Panc1 (cell line): ENCODE data around the gene SAMD11. TPM values are rescaled to one million over a fixed set of nuclear protein-coding genes. Genes with fewer than 3 reads are reported as not detected.

Experiments
- ATAC-seq: fragments of 200-7000 bp; cut with Tn5 transposase; 2 replicates; pipeline ENCODE4 v1.9.1; 2020; ENCODE audit warnings: mild to moderate bottlenecking, moderate library complexity
- BruUV-seq: library from RNA; stranded (reverse); fragments of 400-500 nt; replicated peaks from 2 replicates; lab custom pipeline; 2021; lab: Mats Ljungman, UMichigan
- CTCF ChIA-PET: fragments of 300-600 bp; sonication (Branson Sonifier 250); formaldehyde crosslinking; loops from one replicate; lab custom pipeline; 2022; ENCODE audit warnings: antibody characterized with exemption; lab: Charles Lee
- POLR2A ChIA-PET: fragments of 300-600 bp; sonication (Branson Sonifier 250); formaldehyde crosslinking; loops from one replicate; lab custom pipeline; 2022; ENCODE audit warnings: antibody characterized with exemption; lab: Charles Lee
- DNase-seq: peaks from one replicate; pipeline ENCODE4 v3.0.0-alpha.2; 2010; ENCODE audit warnings: low read depth, low spot score
- H3K27ac ChIP-seq: 2 replicates; pipeline ENCODE4 v1.5.1; 2011; ENCODE audit warnings: mild to moderate bottlenecking, low read length, inconsistent platforms
- H3K27me3 ChIP-seq: fragments of 200-500 bp; sonication (Bioruptor generic); 2 replicates; pipeline ENCODE4 v1.6.0; 2014; ENCODE audit warnings: low read length, inconsistent platforms; ENCODE audit not compliant: control insufficient read depth, insufficient read depth
- H3K36me3 ChIP-seq: fragments of 200-500 bp; sonication (Bioruptor generic); 2 replicates; pipeline ENCODE4 v1.5.1; 2014; ENCODE audit warnings: inconsistent platforms, mild to moderate bottlenecking, low read length, moderate library complexity; ENCODE audit not compliant: control insufficient read depth, insufficient read depth
- H3K4me1 ChIP-seq: 2 replicates; pipeline ENCODE4 v1.5.1; 2011; ENCODE audit warnings: inconsistent platforms, mild to moderate bottlenecking, low read length, moderate library complexity; ENCODE audit not compliant: control insufficient read depth, insufficient read depth
- H3K4me3 ChIP-seq, 2 experiments: 2 replicates each; pipeline ENCODE4 v1.5.1; 2011 to 2012; ENCODE audit warnings: low read depth in 2 of 2, low read length in 2 of 2, mild to moderate bottlenecking in 2 of 2, inconsistent platforms in 1 of 2, moderate library complexity in 1 of 2
- H3K9me3 ChIP-seq: fragments of 200-500 bp; sonication (Bioruptor generic); 2 replicates; pipeline ENCODE4 v1.5.1; 2014; ENCODE audit warnings: low read depth, mild to moderate bottlenecking, inconsistent platforms, low read length, moderate library complexity; ENCODE audit not compliant: control insufficient read depth, insufficient read depth
- POLR2AphosphoS5 ChIP-seq: IDR thresholded peaks from 2 replicates; pipeline ENCODE4 v1.6.1; 2012; ENCODE audit warnings: mild to moderate bottlenecking, low read depth, low read length, moderate library complexity
- SIN3A ChIP-seq: IDR thresholded peaks from 2 replicates; pipeline ENCODE4 v1.6.1; 2012; ENCODE audit warnings: low read depth, mild to moderate bottlenecking, low read length, moderate library complexity, borderline replicate concordance; ENCODE audit not compliant: insufficient read depth
- TCF7L2 ChIP-seq: IDR thresholded peaks from 2 replicates; pipeline ENCODE4 v1.6.1; 2011; ENCODE audit warnings: mild to moderate bottlenecking, low read depth, low read length, inconsistent platforms
- in situ Hi-C: cut with HindIII; loops from 2 replicates; pipeline ENCODE4 v1.10.0; 2016; ENCODE audit warnings: low sequenced_read_pairs, low pct_unique_long_range_greater_than_20kb
- intact Hi-C: fragments of 100-400 bp; cut with micrococcal nuclease; formaldehyde crosslinking; loops from one replicate; pipeline ENCODE4 v1.10.0; 2022; ENCODE audit not compliant: unreplicated experiment
- total RNA-seq: library from RNA; stranded (reverse); gene quantifications from one replicate; pipeline ENCODE4 v1.2.1, GENCODE V29; 2021; ENCODE audit not compliant: unreplicated experiment
- TF ChIP-seq, protein P1 (sequence below), 2 experiments: IDR thresholded peaks; 2 replicates each; pipeline ENCODE4 v1.6.1; 2011 to 2012; ENCODE audit warnings: low read depth in 2 of 2, control low read depth in 1 of 2, low read length in 1 of 2, mild to moderate bottlenecking in 1 of 2, moderate library complexity in 1 of 2; ENCODE audit not compliant: insufficient read depth in 1 of 2
- TF ChIP-seq, protein P2 (sequence below): fragments of 450-650 bp; IDR thresholded peaks from 2 replicates; pipeline ENCODE4 v1.5.1; 2017; ENCODE audit warnings: mild to moderate bottlenecking

The SAMD11 gene
- total RNA-seq, 1 experiment from 2014 or later = 51.8 TPM

DNA sequence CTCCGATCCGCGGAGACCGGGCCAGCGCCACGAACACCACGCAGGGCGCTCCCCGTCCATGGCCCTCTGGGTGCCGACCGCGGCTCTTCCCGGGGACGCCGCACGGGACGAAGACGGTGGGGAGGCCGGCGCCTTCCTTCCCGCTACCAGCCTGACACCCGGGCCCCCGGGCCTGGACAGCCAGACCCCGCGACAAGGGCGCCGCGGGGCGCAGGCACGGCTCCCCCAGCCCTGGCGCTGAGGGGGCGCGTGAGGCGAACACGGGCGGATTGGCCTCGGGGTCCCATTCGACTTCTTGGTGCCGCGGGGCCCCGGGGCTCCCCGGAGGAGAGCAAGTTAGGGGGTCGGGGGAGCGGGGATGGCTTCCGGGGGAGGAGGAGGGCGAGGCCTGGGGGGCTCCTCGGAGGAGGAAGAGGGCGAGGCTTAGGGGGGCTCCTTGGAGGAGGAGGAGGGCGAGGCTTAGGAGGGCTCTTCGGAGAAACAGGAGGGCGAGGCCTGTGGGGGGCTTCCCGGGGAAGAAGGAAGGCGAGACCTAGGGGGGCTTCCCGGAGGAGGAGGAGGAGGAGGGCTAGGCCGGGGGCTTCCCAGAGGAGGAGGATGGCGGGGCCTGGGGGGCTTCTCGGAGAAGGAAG lies 36.1 kb downstream of the SAMD11 start:
- BruUV-seq = no TSS peak
- H3K27ac ChIP-seq = peak overlapping the region; percentile 71
- CTCF ChIA-PET = interaction anchor here (0.6 kb wide), 1 partner anchor 17 kb away, joined by 3 read pairs; no protein-coding TSS in a partner anchor
- H3K36me3 ChIP-seq = peaks cover 15% of the 10 kb centered on the region
- peak overlapping the region; percentile 50 to 99 for H3K4me3 ChIP-seq
- in situ Hi-C loops (no loop called here), intact Hi-C loops (no loop called here)
- DNase-seq = no peak
- H3K27me3 ChIP-seq = no peaks in the 10 kb centered on the region
- TF ChIP-seq POLR2AphosphoS5 = no peak
- TF ChIP-seq TCF7L2 = no peak
- TF ChIP-seq, protein P1, sequence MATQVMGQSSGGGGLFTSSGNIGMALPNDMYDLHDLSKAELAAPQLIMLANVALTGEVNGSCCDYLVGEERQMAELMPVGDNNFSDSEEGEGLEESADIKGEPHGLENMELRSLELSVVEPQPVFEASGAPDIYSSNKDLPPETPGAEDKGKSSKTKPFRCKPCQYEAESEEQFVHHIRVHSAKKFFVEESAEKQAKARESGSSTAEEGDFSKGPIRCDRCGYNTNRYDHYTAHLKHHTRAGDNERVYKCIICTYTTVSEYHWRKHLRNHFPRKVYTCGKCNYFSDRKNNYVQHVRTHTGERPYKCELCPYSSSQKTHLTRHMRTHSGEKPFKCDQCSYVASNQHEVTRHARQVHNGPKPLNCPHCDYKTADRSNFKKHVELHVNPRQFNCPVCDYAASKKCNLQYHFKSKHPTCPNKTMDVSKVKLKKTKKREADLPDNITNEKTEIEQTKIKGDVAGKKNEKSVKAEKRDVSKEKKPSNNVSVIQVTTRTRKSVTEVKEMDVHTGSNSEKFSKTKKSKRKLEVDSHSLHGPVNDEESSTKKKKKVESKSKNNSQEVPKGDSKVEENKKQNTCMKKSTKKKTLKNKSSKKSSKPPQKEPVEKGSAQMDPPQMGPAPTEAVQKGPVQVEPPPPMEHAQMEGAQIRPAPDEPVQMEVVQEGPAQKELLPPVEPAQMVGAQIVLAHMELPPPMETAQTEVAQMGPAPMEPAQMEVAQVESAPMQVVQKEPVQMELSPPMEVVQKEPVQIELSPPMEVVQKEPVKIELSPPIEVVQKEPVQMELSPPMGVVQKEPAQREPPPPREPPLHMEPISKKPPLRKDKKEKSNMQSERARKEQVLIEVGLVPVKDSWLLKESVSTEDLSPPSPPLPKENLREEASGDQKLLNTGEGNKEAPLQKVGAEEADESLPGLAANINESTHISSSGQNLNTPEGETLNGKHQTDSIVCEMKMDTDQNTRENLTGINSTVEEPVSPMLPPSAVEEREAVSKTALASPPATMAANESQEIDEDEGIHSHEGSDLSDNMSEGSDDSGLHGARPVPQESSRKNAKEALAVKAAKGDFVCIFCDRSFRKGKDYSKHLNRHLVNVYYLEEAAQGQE (IDR thresholded peaks at IDR 0.05; ENCODE audit: insufficient read depth in 1 of 2, low read depth in 2 of 2, low read length in 1 of 2) = no peak
- TF ChIP-seq, protein P2, sequence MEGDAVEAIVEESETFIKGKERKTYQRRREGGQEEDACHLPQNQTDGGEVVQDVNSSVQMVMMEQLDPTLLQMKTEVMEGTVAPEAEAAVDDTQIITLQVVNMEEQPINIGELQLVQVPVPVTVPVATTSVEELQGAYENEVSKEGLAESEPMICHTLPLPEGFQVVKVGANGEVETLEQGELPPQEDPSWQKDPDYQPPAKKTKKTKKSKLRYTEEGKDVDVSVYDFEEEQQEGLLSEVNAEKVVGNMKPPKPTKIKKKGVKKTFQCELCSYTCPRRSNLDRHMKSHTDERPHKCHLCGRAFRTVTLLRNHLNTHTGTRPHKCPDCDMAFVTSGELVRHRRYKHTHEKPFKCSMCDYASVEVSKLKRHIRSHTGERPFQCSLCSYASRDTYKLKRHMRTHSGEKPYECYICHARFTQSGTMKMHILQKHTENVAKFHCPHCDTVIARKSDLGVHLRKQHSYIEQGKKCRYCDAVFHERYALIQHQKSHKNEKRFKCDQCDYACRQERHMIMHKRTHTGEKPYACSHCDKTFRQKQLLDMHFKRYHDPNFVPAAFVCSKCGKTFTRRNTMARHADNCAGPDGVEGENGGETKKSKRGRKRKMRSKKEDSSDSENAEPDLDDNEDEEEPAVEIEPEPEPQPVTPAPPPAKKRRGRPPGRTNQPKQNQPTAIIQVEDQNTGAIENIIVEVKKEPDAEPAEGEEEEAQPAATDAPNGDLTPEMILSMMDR = no peak
- no peak for TF ChIP-seq SIN3A
- H3K9me3 ChIP-seq = no peaks in the 10 kb centered on the region
- peaks cover 7% of the 10 kb centered on the region for H3K4me1 ChIP-seq
- peak; percentile 8 for ATAC-seq
- POLR2A ChIA-PET = no interaction called here

DNA sequence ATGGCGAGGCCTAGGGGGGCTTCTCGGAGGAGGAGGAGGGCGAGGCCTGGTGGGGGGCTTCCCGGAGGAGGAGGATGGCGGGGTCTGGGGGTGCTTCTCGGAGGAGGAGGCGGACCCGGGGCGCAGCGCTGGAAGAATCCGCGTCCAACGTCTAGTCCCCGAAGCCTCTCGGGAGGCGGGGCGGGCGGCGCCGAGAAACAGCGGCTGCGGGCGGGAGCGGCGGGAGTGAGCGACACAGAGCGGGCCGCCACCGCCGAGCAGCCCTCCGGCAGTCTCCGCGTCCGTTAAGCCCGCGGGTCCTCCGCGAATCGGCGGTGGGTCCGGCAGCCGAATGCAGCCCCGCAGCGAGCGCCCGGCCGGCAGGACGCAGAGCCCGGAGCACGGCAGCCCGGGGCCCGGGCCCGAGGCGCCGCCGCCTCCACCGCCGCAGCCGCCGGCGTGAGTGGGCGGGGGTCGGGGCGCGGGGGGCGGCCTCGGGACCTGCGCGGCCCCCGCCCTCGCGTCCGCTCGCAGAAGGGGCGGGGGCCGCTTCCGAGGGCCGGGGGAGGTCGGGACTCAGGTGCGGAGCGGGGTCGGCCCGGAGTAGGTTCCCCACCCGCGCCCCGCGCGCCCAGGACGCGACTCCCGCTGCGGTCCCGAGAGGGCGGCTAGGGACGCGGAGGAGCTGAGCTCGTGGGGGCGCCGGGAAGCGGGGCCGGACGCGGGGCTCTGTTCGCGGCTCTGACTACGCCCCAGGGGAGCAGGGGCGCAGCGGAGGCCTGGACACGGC lies 36.8 kb downstream of the SAMD11 start, which contains the start of gene KLHL17:
Gene KLHL17, plus strand, starts transcription at position 222 of the 769 bp plus-strand sequence. Its CDS starts 110 bp downstream, at position 332.
- ChIA-PET CTCF (no interaction called here), POLR2A (interaction anchor here (0.5 kb wide), 1 partner anchor 388 kb away, joined by 3 read pairs; no protein-coding TSS in a partner anchor)
- intact Hi-C loops (no loop called here), in situ Hi-C loops (no loop called here)
- Histone ChIP-seq H3K9me3 (no peaks in the 10 kb centered on the region), H3K4me1 (peaks cover 8% of the 10 kb centered on the region), H3K36me3 (peaks cover 15% of the 10 kb centered on the region), H3K27ac (peak within 1 kb of the TSS; percentile 71), H3K27me3 (no peaks in the 10 kb centered on the region), H3K4me3 (peak within 1 kb of the TSS; percentile 50 to 99)
- peak; percentile 79 for ATAC-seq
- no TSS peak for BruUV-seq
- TF ChIP-seq, protein P1 (IDR thresholded peaks at IDR 0.05; ENCODE audit: insufficient read depth in 1 of 2, low read depth in 2 of 2, low read length in 1 of 2) = no peak
- TF ChIP-seq SIN3A = no peak
- TF ChIP-seq POLR2AphosphoS5 = no peak
- TF ChIP-seq TCF7L2 = no peak
- TF ChIP-seq, protein P2 = no peak
- no peak for DNase-seq
